MCF 10A (cell line): ENCODE data around the gene TMEM263. TPM values are rescaled to one million over a fixed set of nuclear protein-coding genes. Genes with fewer than 3 reads are reported as not detected.

Experiments used
- BruUV-seq: library from RNA; stranded (reverse); fragments of 400-500 nt; replicated peaks from 2 replicates; lab custom pipeline; 2021; lab: Mats Ljungman, UMichigan
- CTCF ChIA-PET: fragments of 300-600 bp; sonication (Branson Sonifier 250); formaldehyde crosslinking; extraction: SDS; loops from one replicate; lab custom pipeline; 2021; ENCODE audit warnings: antibody characterized with exemption, inconsistent platforms; lab: Yijun Ruan, JAX
- POLR2A ChIA-PET: fragments of 300-600, 350-650 bp; sonication (Branson Sonifier 250); formaldehyde crosslinking; extraction: SDS; loops from one replicate; lab custom pipeline; 2020; ENCODE audit warnings: antibody characterized with exemption, inconsistent platforms; lab: Yijun Ruan, JAX
- DNase-seq: peaks from one replicate; pipeline ENCODE4 v3.0.0-alpha.2; 2018; ENCODE audit not compliant: unreplicated experiment
- H3K27ac Mint-ChIP-seq: one replicate; pipeline ENCODE4 v1.8.0; 2022; ENCODE audit warnings: mild to moderate bottlenecking, low read depth, mixed read lengths; ENCODE audit not compliant: unreplicated experiment
- H3K27me3 Mint-ChIP-seq: one replicate; pipeline ENCODE4 v1.8.0; 2022; ENCODE audit warnings: mixed read lengths; ENCODE audit not compliant: insufficient read depth, unreplicated experiment
- H3K36me3 Mint-ChIP-seq: one replicate; pipeline ENCODE4 v1.8.0; 2022; ENCODE audit warnings: mild to moderate bottlenecking, moderate library complexity, mixed read lengths; ENCODE audit not compliant: insufficient read depth, unreplicated experiment
- H3K4me1 Mint-ChIP-seq: one replicate; pipeline ENCODE4 v1.8.0; 2022; ENCODE audit warnings: mixed read lengths; ENCODE audit not compliant: insufficient read depth, unreplicated experiment
- H3K4me3 Mint-ChIP-seq: one replicate; pipeline ENCODE4 v1.8.0; 2022; ENCODE audit warnings: mild to moderate bottlenecking, moderate library complexity, mixed read lengths; ENCODE audit not compliant: unreplicated experiment
- H3K9me3 Mint-ChIP-seq: one replicate; pipeline ENCODE4 v1.8.0; 2022; ENCODE audit warnings: mixed read lengths; ENCODE audit not compliant: unreplicated experiment
- CTCF ChIP-seq: fragments of 200-600 bp; IDR thresholded peaks from one replicate; pipeline ENCODE4 v1.8.0; 2022; ENCODE audit warnings: antibody characterized with exemption, mild to moderate bottlenecking; ENCODE audit not compliant: unreplicated experiment
- intact Hi-C: fragments of 100-400 bp; cut with micrococcal nuclease; formaldehyde crosslinking; loops from 2 replicates; pipeline ENCODE4 v1.14.1; 2022
- total RNA-seq: library from RNA; stranded (reverse); gene quantifications from 2 replicates; pipeline ENCODE4 v1.2.3, GENCODE V29; 2022

TMEM263 gene
- total RNA-seq, 1 experiment from 2014 or later = 60.1 TPM

GRCh38 chr12:106926657-106927056 lies 29.1 kb upstream of the TMEM263 start:
- ChIA-PET POLR2A (interaction anchor here (0.7 to 2.2 kb wide), 2 partner anchors 29 to 546 kb away, joined by 3 to 8 read pairs; partner anchors contain the start of gene TMEM263), CTCF (no interaction called here)
- no peaks in the 10 kb centered on the region for H3K4me1 Mint-ChIP-seq
- no TSS peak for BruUV-seq
- H3K9me3 Mint-ChIP-seq = no peaks in the 10 kb centered on the region
- intact Hi-C loops = loop anchor here (10.0 kb wide), 1 partner anchor 432 kb away; no protein-coding TSS in a partner anchor
- H3K4me3 Mint-ChIP-seq = no peak overlapping the region
- peaks cover 12% of the 10 kb centered on the region for H3K27me3 Mint-ChIP-seq
- peaks cover 6% of the 10 kb centered on the region for H3K36me3 Mint-ChIP-seq
- no peak for TF ChIP-seq CTCF
- no peak overlapping the region for H3K27ac Mint-ChIP-seq
- DNase-seq = no peak

GRCh38 chr12:106934277-106934676 lies 21.4 kb upstream of the TMEM263 start:
- H3K4me1 Mint-ChIP-seq = no peaks in the 10 kb centered on the region
- CTCF ChIA-PET = interaction anchor here (0.6 to 1.0 kb wide), 2 partner anchors 16 to 547 kb away, joined by 3 to 6 read pairs; no protein-coding TSS in a partner anchor
- no peaks in the 10 kb centered on the region for H3K9me3 Mint-ChIP-seq
- BruUV-seq = no TSS peak
- H3K27ac Mint-ChIP-seq = no peak overlapping the region
- TF ChIP-seq CTCF = no peak
- H3K4me3 Mint-ChIP-seq = no peak overlapping the region
- intact Hi-C loops = no loop called here
- no peak for DNase-seq
- H3K36me3 Mint-ChIP-seq = no peaks in the 10 kb centered on the region
- POLR2A ChIA-PET = no interaction called here
- H3K27me3 Mint-ChIP-seq = no peaks in the 10 kb centered on the region

GRCh38 chr12:106941481-106942156 lies 14.1 kb upstream of the TMEM263 start:
- POLR2A ChIA-PET = interaction anchor here (0.5 to 1.9 kb wide), 3 partner anchors 15 to 530 kb away, joined by 3 to 9 read pairs (median 3); partner anchors contain the start of gene TMEM263
- DNase-seq = no peak
- H3K36me3 Mint-ChIP-seq = no peaks in the 10 kb centered on the region
- no TSS peak for BruUV-seq
- intact Hi-C loops = no loop called here
- H3K27me3 Mint-ChIP-seq = no peaks in the 10 kb centered on the region
- no peak overlapping the region for H3K27ac Mint-ChIP-seq
- no peak overlapping the region for H3K4me3 Mint-ChIP-seq
- TF ChIP-seq CTCF = no peak
- H3K9me3 Mint-ChIP-seq = no peaks in the 10 kb centered on the region
- H3K4me1 Mint-ChIP-seq = no peaks in the 10 kb centered on the region
- CTCF ChIA-PET = interaction anchor here (0.6 kb wide), 1 partner anchor 1202 kb away, joined by 4 read pairs; no protein-coding TSS in a partner anchor

GRCh38 chr12:106942775-106943174 lies 12.9 kb upstream of the TMEM263 start:
- no peaks in the 10 kb centered on the region for H3K36me3 Mint-ChIP-seq
- ChIA-PET POLR2A (interaction anchor here (0.6 to 1.9 kb wide), 2 partner anchors 9 to 13 kb away, joined by 4 to 9 read pairs; partner anchors contain the start of gene TMEM263), CTCF (interaction anchor here (0.6 kb wide), 1 partner anchor 54 kb away, joined by 3 read pairs; no protein-coding TSS in a partner anchor)
- no peaks in the 10 kb centered on the region for H3K4me1 Mint-ChIP-seq
- no peak overlapping the region for H3K27ac Mint-ChIP-seq
- H3K9me3 Mint-ChIP-seq = no peaks in the 10 kb centered on the region
- no peak overlapping the region for H3K4me3 Mint-ChIP-seq
- BruUV-seq = no TSS peak
- no peak for DNase-seq
- TF ChIP-seq CTCF = no peak
- no peaks in the 10 kb centered on the region for H3K27me3 Mint-ChIP-seq
- intact Hi-C loops = no loop called here
